Calu3 (cell line): ENCODE results near the gene KHK. TPM values are rescaled to one million over a fixed set of nuclear protein-coding genes. Genes with fewer than 3 reads are reported as not detected.
"Not testable (repeated sequence)": the region's sequence is repeated elsewhere in the genome, so short reads cannot be mapped to it uniquely, and the experiment has no call there.

Experiments
- BruUV-seq: library from RNA; stranded (reverse); fragments of 400-500 nt; replicated peaks from 2 replicates; lab custom pipeline; 2021; lab: Mats Ljungman, UMichigan
- CTCF ChIA-PET: fragments of 300-600 bp; sonication (Branson Sonifier 250); formaldehyde crosslinking; loops from one replicate; lab custom pipeline; 2022; ENCODE audit warnings: antibody characterized with exemption; lab: Charles Lee
- DNase-seq: peaks from one replicate; pipeline ENCODE4 v3.0.0; 2022
- H3K27ac Mint-ChIP-seq: one replicate; pipeline ENCODE4 v1.8.0; 2022; ENCODE audit warnings: mixed read lengths; ENCODE audit not compliant: unreplicated experiment
- H3K27me3 Mint-ChIP-seq: one replicate; pipeline ENCODE4 v1.8.0; 2022; ENCODE audit warnings: mixed read lengths; ENCODE audit not compliant: unreplicated experiment
- H3K36me3 Mint-ChIP-seq: one replicate; pipeline ENCODE4 v1.8.0; 2022; ENCODE audit warnings: mild to moderate bottlenecking, moderate library complexity, mixed read lengths; ENCODE audit not compliant: insufficient read depth, unreplicated experiment
- H3K4me1 Mint-ChIP-seq: one replicate; pipeline ENCODE4 v1.8.0; 2022; ENCODE audit warnings: mild to moderate bottlenecking, low read depth, mixed read lengths; ENCODE audit not compliant: unreplicated experiment
- H3K4me3 Mint-ChIP-seq: one replicate; pipeline ENCODE4 v1.8.0; 2022; ENCODE audit warnings: mild to moderate bottlenecking, low read depth, moderate library complexity, mixed read lengths; ENCODE audit not compliant: unreplicated experiment
- H3K9me3 Mint-ChIP-seq: one replicate; pipeline ENCODE4 v1.8.0; 2022; ENCODE audit warnings: low read depth, mixed read lengths; ENCODE audit not compliant: unreplicated experiment
- CTCF ChIP-seq: fragments of 200-600 bp; IDR thresholded peaks from one replicate; pipeline ENCODE4 v1.8.0; 2022; ENCODE audit warnings: antibody characterized with exemption; ENCODE audit not compliant: unreplicated experiment
- intact Hi-C: fragments of 100-400 bp; cut with micrococcal nuclease; formaldehyde crosslinking; loops from one replicate; pipeline ENCODE4 v1.10.0; 2022; ENCODE audit not compliant: unreplicated experiment
- total RNA-seq: library from RNA; stranded (reverse); gene quantifications from 2 replicates; pipeline ENCODE4 v1.2.3, GENCODE V29; 2022

KHK gene
- total RNA-seq, 1 experiment from 2014 or later: 4.2 TPM

- BruUV-seq: no TSS peak
- no peaks in the 10 kb centered on the region for H3K27me3 Mint-ChIP-seq
- no peaks in the 10 kb centered on the region for H3K9me3 Mint-ChIP-seq
- TF ChIP-seq CTCF: no peak
- CTCF ChIA-PET: interaction anchor here (0.6 to 0.8 kb wide), 2 partner anchors 157 to 171 kb away, joined by 3 read pairs; no protein-coding TSS in a partner anchor
- no peak for DNase-seq
- H3K4me1 Mint-ChIP-seq: no peaks in the 10 kb centered on the region
- H3K36me3 Mint-ChIP-seq: no peaks in the 10 kb centered on the region
- H3K4me3 Mint-ChIP-seq: no peak overlapping the region
- intact Hi-C loops: no loop called here
- no peak overlapping the region for H3K27ac Mint-ChIP-seq
Measured at GRCh38 chr2:27109083-27109482, 22.5 kb downstream of the KHK start.

GRCh38 chr2:27110603-27111352 lies 24.2 kb downstream of the KHK start:
- H3K27me3 Mint-ChIP-seq, H3K4me1 Mint-ChIP-seq, H3K36me3 Mint-ChIP-seq, BruUV-seq, H3K27ac Mint-ChIP-seq, intact Hi-C loops, H3K4me3 Mint-ChIP-seq, CTCF ChIA-PET, DNase-seq, H3K9me3 Mint-ChIP-seq: not testable (repeated sequence)

- DNase-seq, intact Hi-C loops, H3K9me3 Mint-ChIP-seq, H3K27ac Mint-ChIP-seq, CTCF ChIA-PET, H3K36me3 Mint-ChIP-seq, H3K4me1 Mint-ChIP-seq, H3K27me3 Mint-ChIP-seq, H3K4me3 Mint-ChIP-seq, BruUV-seq: not testable (repeated sequence)
Measured at GRCh38 chr2:27111392-27112078, 25.0 kb downstream of the KHK start.

- BruUV-seq: no TSS peak
- peaks cover 19% of the 10 kb centered on the region for H3K27me3 Mint-ChIP-seq
- H3K9me3 Mint-ChIP-seq: no peaks in the 10 kb centered on the region
- no peak for DNase-seq
- H3K36me3 Mint-ChIP-seq: peaks cover 9% of the 10 kb centered on the region
- no peak overlapping the region for H3K27ac Mint-ChIP-seq
- TF ChIP-seq CTCF: no peak
- intact Hi-C loops: no loop called here
- no peak overlapping the region for H3K4me3 Mint-ChIP-seq
- CTCF ChIA-PET: no interaction called here
- no peaks in the 10 kb centered on the region for H3K4me1 Mint-ChIP-seq
Measured at GRCh38 chr2:27115519-27115918, 28.9 kb downstream of the KHK start.

- no peak for TF ChIP-seq CTCF
- H3K4me1 Mint-ChIP-seq: no peaks in the 10 kb centered on the region
- DNase-seq: no peak
- H3K4me3 Mint-ChIP-seq: peak overlapping the region; percentile 73
- H3K27ac Mint-ChIP-seq: no peak overlapping the region
- intact Hi-C loops: no loop called here
- H3K27me3 Mint-ChIP-seq: peaks cover 45% of the 10 kb centered on the region
- BruUV-seq: no TSS peak
- H3K36me3 Mint-ChIP-seq: peaks cover 12% of the 10 kb centered on the region
- CTCF ChIA-PET: no interaction called here
- no peaks in the 10 kb centered on the region for H3K9me3 Mint-ChIP-seq
Measured at GRCh38 chr2:27117995-27118524, 31.5 kb downstream of the KHK start.
